HepG2 (cell line): ENCODE measurements around the gene ZNF764. TPM values are rescaled to one million over a fixed set of nuclear protein-coding genes. Genes with fewer than 3 reads are reported as not detected.
A peak's percentile ranks its signal among the peaks of the same experiment; 100 is the strongest.

Experiments
- CSRNP1 ChIP-seq: sonication (generic); formaldehyde crosslinking; IDR thresholded peaks from 2 replicates; pipeline ENCODE4 v1.8.1; 2023; ENCODE audit warnings: mild to moderate bottlenecking, missing genetic modification reagents
- HNRNPUL1 ChIP-seq: fragments of 200-400 bp; formaldehyde crosslinking; IDR thresholded peaks from 2 replicates; pipeline ENCODE4 v1.6.1; 2017; ENCODE audit warnings: low read depth, mild to moderate bottlenecking, low read length, moderate library complexity
- KLF9 ChIP-seq: IDR thresholded peaks from 2 replicates; pipeline ENCODE4 v1.6.1; 2016; ENCODE audit warnings: low read depth
- LBX2 ChIP-seq: sonication (generic); formaldehyde crosslinking; IDR thresholded peaks from 2 replicates; pipeline ENCODE4 v1.5.0; 2020; ENCODE audit warnings: missing genetic modification reagents, mild to moderate bottlenecking, borderline replicate concordance
- NFIB ChIP-seq: sonication (generic); formaldehyde crosslinking; IDR thresholded peaks from 2 replicates; pipeline ENCODE4 v1.9.0; 2021; ENCODE audit warnings: missing genetic modification reagents, mild to moderate bottlenecking, borderline replicate concordance
- NR3C1 ChIP-seq: sonication (generic); formaldehyde crosslinking; IDR thresholded peaks from 2 replicates; pipeline ENCODE4 v1.4.0; 2020; ENCODE audit warnings: missing genetic modification reagents
- RCOR2 ChIP-seq: IDR thresholded peaks from 2 replicates; pipeline ENCODE4 v1.6.1; 2016; ENCODE audit warnings: missing biosample characterization, missing genetic modification reagents
- SKI ChIP-seq: fragments of 450-650 bp; IDR thresholded peaks from one replicate; pipeline ENCODE4 v1.6.1; 2018; ENCODE audit warnings: mild to moderate bottlenecking; ENCODE audit not compliant: partially characterized antibody
- ZNF12 ChIP-seq: sonication (generic); formaldehyde crosslinking; IDR thresholded peaks from 2 replicates; pipeline ENCODE4 v1.5.0; 2020; ENCODE audit warnings: missing genetic modification reagents
- ZNF160 ChIP-seq: sonication (generic); formaldehyde crosslinking; IDR thresholded peaks from 2 replicates; pipeline ENCODE4 v1.8.0; 2022; ENCODE audit warnings: mild to moderate bottlenecking, inconsistent platforms, missing genetic modification reagents
- ZNF20 ChIP-seq: sonication (generic); formaldehyde crosslinking; IDR thresholded peaks from 2 replicates; pipeline ENCODE4 v1.4.0; 2020; ENCODE audit warnings: mild to moderate bottlenecking, moderate library complexity, missing genetic modification reagents
- ZNF225 ChIP-seq: sonication (generic); formaldehyde crosslinking; IDR thresholded peaks from 2 replicates; pipeline ENCODE4 v1.4.0; 2020; ENCODE audit warnings: mild to moderate bottlenecking, missing genetic modification reagents
- ZNF414 ChIP-seq: sonication (generic); formaldehyde crosslinking; IDR thresholded peaks from 2 replicates; pipeline ENCODE4 v1.5.0; 2020; ENCODE audit warnings: missing genetic modification reagents
- ZNF432 ChIP-seq: sonication (generic); formaldehyde crosslinking; IDR thresholded peaks from 2 replicates; pipeline ENCODE4 v1.5.0; 2020; ENCODE audit warnings: missing genetic modification reagents, mild to moderate bottlenecking, borderline replicate concordance
- ZNF749 ChIP-seq: sonication (generic); formaldehyde crosslinking; IDR thresholded peaks from 2 replicates; pipeline ENCODE4 v1.8.0; 2022; ENCODE audit warnings: mild to moderate bottlenecking, missing genetic modification reagents, moderate library complexity, borderline replicate concordance
- ZNF850 ChIP-seq: sonication (generic); formaldehyde crosslinking; conservative IDR thresholded peaks from 2 replicates; pipeline ENCODE4 v1.9.0; 2021; ENCODE audit warnings: mild to moderate bottlenecking, missing genetic modification reagents
- ZSCAN22 ChIP-seq: sonication (generic); formaldehyde crosslinking; IDR thresholded peaks from 2 replicates; pipeline ENCODE4 v1.4.0; 2020; ENCODE audit warnings: mild to moderate bottlenecking, missing genetic modification reagents
- polyA plus RNA-seq, 8 experiments: library from polyadenylated mRNA; depleted of rRNA in 3 of 8; stranded (reverse) in 7 of 8; unstranded in 1 of 8; fragments of >200 nt; fragmentation: Illumina TruSeq in 4 of 8; extraction: Trizol in 4 of 8; gene quantifications; 2 replicates each; pipeline versions ENCODE4 v1.2.1 to v1.2.3, GENCODE V29; 2011 to 2016; ENCODE audit warnings: low read depth in 4 of 8, missing spikeins in 1 of 8, mixed read lengths in 1 of 8; ENCODE audit not compliant: insufficient read depth in 1 of 8
- total RNA-seq, 5 experiments: library from RNA; depleted of rRNA; stranded (reverse); fragments of >200 nt; fragmentation: Illumina TruSeq; extraction: Trizol; gene quantifications; 2 replicates each; pipeline ENCODE4 v1.2.3, GENCODE V29; 2016; ENCODE audit warnings: low read depth in 1 of 5
- TF ChIP-seq, protein P1 (sequence below): sonication (generic); formaldehyde crosslinking; IDR thresholded peaks from 2 replicates; pipeline ENCODE4 v1.9.0; 2021; ENCODE audit warnings: missing genetic modification reagents, borderline replicate concordance
- TF ChIP-seq, protein P2 (sequence below): sonication (generic); formaldehyde crosslinking; IDR thresholded peaks from 2 replicates; pipeline ENCODE4 v1.8.1; 2023; ENCODE audit warnings: mild to moderate bottlenecking, missing genetic modification reagents, borderline replicate concordance
- TF ChIP-seq, protein P3 (sequence below): IDR thresholded peaks from 2 replicates; pipeline ENCODE4 v1.6.1; 2016; ENCODE audit warnings: control low read depth

ZNF764 gene
- total and polyA plus RNA-seq, 2 of the 13 experiments (the other 11 are each of a cell fraction or from before 2014, with no cell fraction given): 4.1 to 9.1 TPM

DNA sequence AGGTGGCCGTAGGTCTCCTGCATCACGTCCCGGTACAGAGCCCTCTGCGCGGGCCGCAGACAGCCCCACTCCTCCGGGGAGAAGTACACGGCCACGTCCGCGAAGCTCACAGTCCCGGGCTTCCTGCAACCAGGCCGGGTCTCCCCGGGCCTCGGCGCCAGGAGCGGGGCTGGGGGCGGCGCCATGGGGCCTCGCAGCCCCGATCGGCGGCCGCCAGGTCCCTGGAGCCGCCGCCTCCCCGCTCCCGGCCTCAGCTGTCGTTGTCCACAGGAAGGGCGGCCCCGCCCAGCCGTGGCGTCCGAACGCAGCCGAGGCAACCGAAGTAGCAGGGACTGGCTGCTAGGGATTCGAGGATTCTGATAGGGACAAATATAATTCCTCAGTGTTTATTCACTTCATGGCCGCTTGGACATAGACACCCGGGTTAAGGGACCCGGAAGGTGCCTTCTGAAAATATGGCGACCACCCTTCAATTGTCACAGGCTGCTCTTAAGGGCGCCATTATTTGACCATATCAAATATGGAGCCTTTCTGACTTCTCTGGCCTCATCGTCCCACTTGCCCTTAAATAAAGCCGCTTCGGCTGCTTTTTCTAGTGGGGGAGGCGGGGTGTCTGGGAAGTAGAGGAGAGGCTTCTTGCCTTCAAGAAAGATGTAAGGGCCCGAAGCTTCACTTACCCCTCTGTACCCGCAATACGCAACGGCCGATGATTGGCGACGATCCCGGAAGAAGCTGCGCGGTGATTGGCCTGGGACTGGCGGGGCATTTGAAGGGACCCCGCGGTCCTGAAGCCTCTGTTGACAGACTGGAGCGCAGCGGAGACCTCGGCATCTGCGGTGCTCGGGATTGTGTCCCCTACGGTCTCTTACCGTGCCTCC is 13.5 kb upstream of the ZNF764 start, which contains the start of gene ZNF688 (continued):
- TF ChIP-seq NFIB: no peak
- no peak for TF ChIP-seq HNRNPUL1
- no peak for TF ChIP-seq RCOR2 (CRISPR knock-in tag)
- TF ChIP-seq SKI: no peak
- no peak for TF ChIP-seq ZNF432 (CRISPR knock-in tag)
- TF ChIP-seq ZNF225 (CRISPR knock-in tag): 0 out of 2 replicates have a peak, but pooled peaks have one; percentile 37
- TF ChIP-seq ZNF20 (CRISPR knock-in tag): no peak
- peak; percentile 31; the same call in 1 of the 2 replicates for TF ChIP-seq ZNF160 (CRISPR knock-in tag)
- no peak for TF ChIP-seq ZSCAN22 (CRISPR knock-in tag)
- no peak for TF ChIP-seq NR3C1 (CRISPR knock-in tag)
- no peak for TF ChIP-seq ZNF749 (CRISPR knock-in tag)
- TF ChIP-seq ZNF414: no peak
- TF ChIP-seq CSRNP1 (CRISPR knock-in tag): peak; percentile 85; the same call in 1 of the 2 replicates
- TF ChIP-seq, protein P1, sequence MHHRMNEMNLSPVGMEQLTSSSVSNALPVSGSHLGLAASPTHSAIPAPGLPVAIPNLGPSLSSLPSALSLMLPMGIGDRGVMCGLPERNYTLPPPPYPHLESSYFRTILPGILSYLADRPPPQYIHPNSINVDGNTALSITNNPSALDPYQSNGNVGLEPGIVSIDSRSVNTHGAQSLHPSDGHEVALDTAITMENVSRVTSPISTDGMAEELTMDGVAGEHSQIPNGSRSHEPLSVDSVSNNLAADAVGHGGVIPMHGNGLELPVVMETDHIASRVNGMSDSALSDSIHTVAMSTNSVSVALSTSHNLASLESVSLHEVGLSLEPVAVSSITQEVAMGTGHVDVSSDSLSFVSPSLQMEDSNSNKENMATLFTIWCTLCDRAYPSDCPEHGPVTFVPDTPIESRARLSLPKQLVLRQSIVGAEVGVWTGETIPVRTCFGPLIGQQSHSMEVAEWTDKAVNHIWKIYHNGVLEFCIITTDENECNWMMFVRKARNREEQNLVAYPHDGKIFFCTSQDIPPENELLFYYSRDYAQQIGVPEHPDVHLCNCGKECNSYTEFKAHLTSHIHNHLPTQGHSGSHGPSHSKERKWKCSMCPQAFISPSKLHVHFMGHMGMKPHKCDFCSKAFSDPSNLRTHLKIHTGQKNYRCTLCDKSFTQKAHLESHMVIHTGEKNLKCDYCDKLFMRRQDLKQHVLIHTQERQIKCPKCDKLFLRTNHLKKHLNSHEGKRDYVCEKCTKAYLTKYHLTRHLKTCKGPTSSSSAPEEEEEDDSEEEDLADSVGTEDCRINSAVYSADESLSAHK (CRISPR knock-in tag): no peak
- TF ChIP-seq LBX2 (CRISPR knock-in tag): 0 out of 2 replicates have a peak, but pooled peaks have one; percentile 54
- TF ChIP-seq ZNF12 (CRISPR knock-in tag): no peak
- TF ChIP-seq, protein P2, sequence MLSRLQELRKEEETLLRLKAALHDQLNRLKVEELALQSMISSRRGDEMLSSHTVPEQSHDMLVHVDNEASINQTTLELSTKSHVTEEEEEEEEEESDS: no peak
- TF ChIP-seq KLF9 (CRISPR knock-in tag): peak; percentile 77
- TF ChIP-seq ZNF850 (CRISPR knock-in tag): no peak
- TF ChIP-seq, protein P3, sequence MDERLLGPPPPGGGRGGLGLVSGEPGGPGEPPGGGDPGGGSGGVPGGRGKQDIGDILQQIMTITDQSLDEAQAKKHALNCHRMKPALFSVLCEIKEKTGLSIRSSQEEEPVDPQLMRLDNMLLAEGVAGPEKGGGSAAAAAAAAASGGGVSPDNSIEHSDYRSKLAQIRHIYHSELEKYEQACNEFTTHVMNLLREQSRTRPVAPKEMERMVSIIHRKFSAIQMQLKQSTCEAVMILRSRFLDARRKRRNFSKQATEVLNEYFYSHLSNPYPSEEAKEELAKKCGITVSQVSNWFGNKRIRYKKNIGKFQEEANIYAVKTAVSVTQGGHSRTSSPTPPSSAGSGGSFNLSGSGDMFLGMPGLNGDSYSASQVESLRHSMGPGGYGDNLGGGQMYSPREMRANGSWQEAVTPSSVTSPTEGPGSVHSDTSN: no peak
